GM23248 (cell line): ENCODE measurements around the gene LAMA5.

ENCODE experiments used
- EZH2 ChIP-seq: fragments of 200-600 bp; sonication (generic); IDR thresholded peaks from 2 replicates; pipeline ENCODE4 v1.6.1; 2018; ENCODE audit warnings: antibody characterized with exemption, mild to moderate bottlenecking; ENCODE audit not compliant: insufficient read depth, poor library complexity, severe bottlenecking
- EZH2phosphoT487 ChIP-seq: fragments of 200-600 bp; sonication (generic); IDR thresholded peaks from 2 replicates; pipeline ENCODE4 v1.6.1; 2018; ENCODE audit warnings: antibody characterized with exemption, moderate library complexity, mild to moderate bottlenecking, low read depth; ENCODE audit not compliant: insufficient read depth

GRCh38 chr20:62355878-62356588 is 11.1 kb downstream of the LAMA5 start:
- TF ChIP-seq EZH2 (no peak), EZH2phosphoT487 (no peak)
